Glomerular visceral epithelial cell (primary cell): Measurements from ENCODE around the gene TSKS.
A peak's percentile ranks its signal among the peaks of the same experiment; 100 is the strongest.

Source experiments
- DNase-seq: peaks from one replicate; pipeline ENCODE4 v3.0.0-alpha.2; 2016; ENCODE audit errors: extremely low spot score

Gene TSKS

GRCh38 chr19:49718511-49718910, 44.6 kb downstream of the TSKS start:
- no peak for DNase-seq

DNA sequence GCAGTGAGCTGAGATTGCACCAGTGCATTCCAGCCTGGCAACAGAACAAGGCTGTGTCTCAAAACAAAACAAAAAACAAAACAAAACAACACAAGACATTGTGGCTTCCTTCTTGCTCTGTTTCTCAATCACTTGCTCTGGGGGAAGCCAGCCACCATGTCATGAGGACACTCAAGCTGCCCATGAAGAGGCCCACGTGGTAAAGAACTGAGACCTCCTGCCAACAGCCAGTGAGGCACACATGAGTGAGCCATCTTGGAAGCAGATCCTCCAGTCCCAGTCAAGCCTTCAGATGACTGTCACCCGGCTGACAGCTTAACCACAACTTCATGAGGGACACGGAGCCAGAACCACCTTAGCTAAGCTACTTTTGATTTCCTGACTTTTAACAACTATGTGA, 47.0 kb downstream of the TSKS start:
- no peak for DNase-seq

- no peak for DNase-seq
Measured at GRCh38 chr19:49713236-49713845, 49.8 kb downstream of the TSKS start.

- no peak for DNase-seq
Measured at GRCh38 chr19:49712397-49712859, 50.7 kb downstream of the TSKS start.

DNA sequence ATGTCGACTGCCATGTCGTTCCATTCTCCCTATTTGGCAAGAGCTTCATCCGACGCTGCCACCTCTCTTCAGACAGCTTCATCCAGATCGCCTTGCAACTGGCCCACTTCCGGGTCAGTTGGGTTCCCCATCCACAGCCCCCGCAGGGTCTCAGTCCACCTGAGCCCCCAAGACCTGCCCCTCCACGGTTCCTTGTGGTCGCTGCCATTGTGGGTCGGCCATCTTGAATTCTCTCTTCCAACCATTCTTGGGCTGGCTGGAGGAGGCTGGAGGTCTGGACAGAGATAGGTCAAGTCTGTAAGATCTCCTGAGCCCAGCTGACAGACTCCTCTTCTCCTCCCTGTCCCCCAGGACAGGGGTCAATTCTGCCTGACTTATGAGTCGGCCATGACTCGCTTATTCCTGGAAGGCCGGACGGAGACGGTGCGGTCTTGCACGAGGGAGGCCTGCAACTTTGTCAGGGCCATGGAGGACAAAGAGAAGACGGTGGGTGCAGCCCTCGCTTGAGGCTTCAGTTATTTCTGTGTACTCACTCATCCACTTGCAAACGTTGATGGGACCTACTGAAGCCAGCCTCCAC, 52.6 kb downstream of the TSKS start:
- peak; percentile 50 for DNase-seq

- no peak for DNase-seq
Measured at GRCh38 chr19:49705919-49706318, 57.2 kb downstream of the TSKS start.

- DNase-seq: no peak
Measured at GRCh38 chr19:49704888-49705642, 58.0 kb downstream of the TSKS start.

DNA sequence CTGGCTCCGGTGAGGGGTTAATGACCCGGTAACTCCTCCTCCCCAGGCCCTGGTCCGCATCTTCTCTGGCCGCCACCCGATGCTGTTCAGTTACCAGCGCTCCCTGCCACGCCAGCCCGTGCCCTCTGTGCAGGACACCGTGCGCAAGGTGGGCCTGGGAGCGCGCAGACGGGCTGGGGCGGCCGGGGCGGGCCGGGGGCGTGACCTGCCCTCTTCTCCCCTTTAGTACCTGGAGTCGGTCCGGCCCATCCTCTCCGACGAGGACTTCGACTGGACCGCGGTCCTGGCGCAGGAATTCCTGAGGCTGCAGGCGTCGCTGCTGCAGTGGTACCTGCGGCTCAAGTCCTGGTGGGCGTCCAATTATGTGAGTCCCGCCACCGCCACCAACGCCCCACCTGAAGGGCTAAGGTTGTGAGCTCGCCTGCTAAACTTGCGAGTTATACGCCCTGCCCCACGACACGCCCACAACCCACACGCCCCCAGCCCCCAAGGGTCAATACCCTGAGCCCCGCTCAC, 61.8 kb downstream of the TSKS start:
- no peak for DNase-seq

- DNase-seq: no peak
Measured at GRCh38 chr19:49700563-49700962, 62.5 kb downstream of the TSKS start.

DNA sequence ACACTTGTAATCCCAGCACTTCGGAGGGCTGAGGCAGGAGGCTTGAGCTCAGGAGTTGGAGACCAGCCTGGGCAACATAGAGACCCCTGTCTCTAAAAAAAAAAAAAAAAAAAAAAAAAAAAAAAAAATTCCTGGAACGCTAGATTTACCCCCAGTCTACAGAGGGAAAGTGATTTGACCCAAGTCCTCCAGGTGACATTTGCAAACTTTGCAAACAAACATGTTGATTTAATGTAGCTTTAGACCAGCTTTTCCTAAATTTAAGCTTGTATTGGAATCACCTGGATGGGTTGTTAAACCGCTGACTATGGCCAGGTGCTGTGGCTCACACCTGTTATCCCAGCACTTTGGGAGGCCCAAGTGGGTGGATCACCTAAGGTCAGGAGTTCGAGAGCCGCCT, 63.7 kb downstream of the TSKS start:
- no peak for DNase-seq

DNA sequence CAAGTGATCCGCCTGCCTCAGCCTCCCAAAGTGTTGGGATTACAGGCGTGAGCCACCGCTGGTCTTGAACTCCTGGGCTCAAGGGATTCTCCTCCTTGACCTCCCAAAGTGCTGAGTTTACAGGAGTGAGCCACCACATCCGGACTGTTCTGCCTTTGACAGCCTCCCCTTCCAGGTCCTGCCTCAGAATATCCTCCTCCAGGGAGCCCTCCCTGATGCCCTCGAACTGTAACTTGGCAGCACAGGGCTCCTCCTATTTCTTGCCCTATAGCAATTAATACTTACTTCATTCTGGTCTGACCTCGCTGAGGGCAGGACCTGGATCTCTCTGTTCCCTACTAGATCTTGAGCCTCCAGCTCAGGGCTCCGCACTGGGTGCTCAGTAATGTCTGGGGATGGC, 66.2 kb downstream of the TSKS start:
- no peak for DNase-seq

- no peak for DNase-seq
Measured at GRCh38 chr19:49696115-49696514, 67.0 kb downstream of the TSKS start.

DNA sequence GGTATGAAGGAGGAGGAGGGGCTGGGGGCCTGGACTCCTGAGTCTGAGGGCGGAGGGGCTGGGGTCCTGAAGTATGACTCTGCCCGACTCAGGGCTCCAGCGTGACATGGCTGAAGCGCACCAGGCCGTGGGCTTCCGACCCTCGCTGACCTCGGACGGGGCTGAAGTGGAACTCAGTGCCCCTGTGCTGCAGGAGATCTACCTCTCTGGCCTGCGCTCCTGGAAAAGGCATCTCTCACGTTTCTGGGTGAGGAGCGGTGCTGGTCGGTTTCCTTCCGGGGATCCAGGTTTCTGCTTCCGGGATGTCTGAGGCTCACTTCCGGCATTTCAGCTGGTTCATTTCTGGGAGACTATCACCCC, 71.0 kb downstream of the TSKS start:
- DNase-seq: no peak

- DNase-seq: no peak
Measured at GRCh38 chr19:49691243-49692146, 71.6 kb downstream of the TSKS start.

GRCh38 chr19:49690656-49691242, 72.4 kb downstream of the TSKS start, which contains the start of gene CPT1C:
CPT1C (plus strand) TSS chr19:49691116; CDS start chr19:49692253, 1,137 bp downstream.
- DNase-seq: no peak

DNA sequence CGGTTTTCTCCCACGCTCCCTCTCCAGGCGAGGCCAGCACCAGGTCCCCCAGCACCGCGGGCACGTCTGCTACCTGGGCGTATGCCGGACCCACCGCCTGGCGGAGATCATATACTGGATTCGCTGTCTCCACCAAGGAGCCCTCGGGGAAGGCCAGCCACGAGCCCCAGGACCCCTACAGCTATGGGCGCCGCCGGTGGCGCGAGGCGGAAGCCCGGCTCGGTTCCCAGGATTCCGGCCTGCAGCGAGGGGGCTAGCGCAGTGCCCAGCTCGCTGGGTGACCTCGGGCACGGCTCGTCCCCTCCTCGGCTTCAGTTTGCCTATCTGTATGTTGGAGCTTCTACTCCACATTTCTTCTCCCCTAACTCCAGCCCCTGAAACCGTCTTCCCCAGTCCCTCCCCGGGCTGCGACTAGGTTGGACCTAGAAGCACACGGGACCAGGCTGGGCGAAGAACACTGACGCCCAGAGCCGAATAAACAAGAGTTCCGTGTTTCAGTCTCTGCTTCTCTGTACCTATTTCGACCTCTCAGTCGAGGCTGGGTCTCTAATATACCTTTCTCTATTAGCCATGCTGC, 72.9 kb downstream of the TSKS start:
- no peak for DNase-seq
